ENCODE results near the gene OXSM. TPM values are rescaled to one million over a fixed set of nuclear protein-coding genes. Genes with fewer than 3 reads are reported as not detected.
A peak's percentile ranks its signal among the peaks of the same experiment; 100 is the strongest.

OXSM gene
- total RNA-seq, 1 donor from 2014 or later = 8.8 TPM

DNA sequence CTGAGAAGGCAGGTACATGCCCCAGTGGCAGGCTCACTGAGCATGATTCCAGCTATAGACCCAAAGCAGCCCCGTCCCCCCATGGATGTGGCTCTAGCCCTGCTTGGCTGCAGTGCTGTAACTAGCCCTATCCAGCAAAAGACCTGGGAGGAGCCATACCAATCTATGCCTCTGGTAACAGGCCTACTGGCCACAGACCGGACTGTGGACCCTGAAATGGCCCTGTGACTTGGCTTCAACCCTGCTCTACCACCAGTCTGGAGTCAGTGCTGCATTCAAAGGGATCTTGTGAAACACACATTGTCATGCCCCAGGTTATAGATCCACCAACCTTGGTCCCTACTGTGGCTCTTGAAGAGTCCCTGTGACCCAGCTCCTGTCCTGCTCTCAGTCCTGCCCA is 46.7 kb downstream of the OXSM start:
- TF ChIP-seq, protein P1, sequence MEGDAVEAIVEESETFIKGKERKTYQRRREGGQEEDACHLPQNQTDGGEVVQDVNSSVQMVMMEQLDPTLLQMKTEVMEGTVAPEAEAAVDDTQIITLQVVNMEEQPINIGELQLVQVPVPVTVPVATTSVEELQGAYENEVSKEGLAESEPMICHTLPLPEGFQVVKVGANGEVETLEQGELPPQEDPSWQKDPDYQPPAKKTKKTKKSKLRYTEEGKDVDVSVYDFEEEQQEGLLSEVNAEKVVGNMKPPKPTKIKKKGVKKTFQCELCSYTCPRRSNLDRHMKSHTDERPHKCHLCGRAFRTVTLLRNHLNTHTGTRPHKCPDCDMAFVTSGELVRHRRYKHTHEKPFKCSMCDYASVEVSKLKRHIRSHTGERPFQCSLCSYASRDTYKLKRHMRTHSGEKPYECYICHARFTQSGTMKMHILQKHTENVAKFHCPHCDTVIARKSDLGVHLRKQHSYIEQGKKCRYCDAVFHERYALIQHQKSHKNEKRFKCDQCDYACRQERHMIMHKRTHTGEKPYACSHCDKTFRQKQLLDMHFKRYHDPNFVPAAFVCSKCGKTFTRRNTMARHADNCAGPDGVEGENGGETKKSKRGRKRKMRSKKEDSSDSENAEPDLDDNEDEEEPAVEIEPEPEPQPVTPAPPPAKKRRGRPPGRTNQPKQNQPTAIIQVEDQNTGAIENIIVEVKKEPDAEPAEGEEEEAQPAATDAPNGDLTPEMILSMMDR (IDR thresholded peaks at IDR 0.05) = no peak
- H3K27ac Mint-ChIP-seq (ENCODE audit: unreplicated experiment) = no peak overlapping the region
- H3K27me3 Mint-ChIP-seq (ENCODE audit: low read depth) = peaks cover 14% of the 10 kb centered on the region
- H3K4me1 Mint-ChIP-seq (ENCODE audit: low read depth) = no peaks in the 10 kb centered on the region
- DNase-seq (ENCODE audit: low spot score) = no peak
- H3K9me3 Mint-ChIP-seq (ENCODE audit: low read depth) = peaks cover 5% of the 10 kb centered on the region
- H3K4me3 Mint-ChIP-seq (ENCODE audit: unreplicated experiment) = no peak overlapping the region
- no peaks in the 10 kb centered on the region for H3K36me3 Mint-ChIP-seq (ENCODE audit: low read depth)

DNA sequence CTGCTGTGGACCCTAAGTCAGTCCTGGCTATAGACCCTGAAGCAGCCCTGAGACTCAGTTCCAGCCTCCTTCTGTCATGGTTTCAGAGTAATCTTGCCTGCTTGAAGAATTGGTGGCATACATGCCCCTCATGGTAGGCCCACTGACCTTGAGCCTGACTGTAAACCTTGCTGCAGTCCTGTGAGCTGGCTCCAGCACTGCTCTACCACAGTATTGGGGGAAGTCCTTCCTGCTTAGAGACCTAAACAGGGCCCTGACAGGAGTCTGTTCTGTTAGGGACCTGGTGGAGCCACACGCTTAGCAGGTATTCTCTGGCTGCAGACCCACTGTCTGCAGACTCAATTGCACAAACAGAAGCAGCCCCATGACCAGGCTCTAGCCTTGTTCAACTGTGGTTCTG is 47.1 kb downstream of the OXSM start:
- no peak overlapping the region for H3K4me3 Mint-ChIP-seq (ENCODE audit: unreplicated experiment)
- H3K27ac Mint-ChIP-seq (ENCODE audit: unreplicated experiment) = no peak overlapping the region
- DNase-seq (ENCODE audit: low spot score) = no peak
- TF ChIP-seq, protein P1 (IDR thresholded peaks at IDR 0.05) = no peak
- no peaks in the 10 kb centered on the region for H3K36me3 Mint-ChIP-seq (ENCODE audit: low read depth)
- peaks cover 5% of the 10 kb centered on the region for H3K9me3 Mint-ChIP-seq (ENCODE audit: low read depth)
- peaks cover 14% of the 10 kb centered on the region for H3K27me3 Mint-ChIP-seq (ENCODE audit: low read depth)
- no peaks in the 10 kb centered on the region for H3K4me1 Mint-ChIP-seq (ENCODE audit: low read depth)

DNA sequence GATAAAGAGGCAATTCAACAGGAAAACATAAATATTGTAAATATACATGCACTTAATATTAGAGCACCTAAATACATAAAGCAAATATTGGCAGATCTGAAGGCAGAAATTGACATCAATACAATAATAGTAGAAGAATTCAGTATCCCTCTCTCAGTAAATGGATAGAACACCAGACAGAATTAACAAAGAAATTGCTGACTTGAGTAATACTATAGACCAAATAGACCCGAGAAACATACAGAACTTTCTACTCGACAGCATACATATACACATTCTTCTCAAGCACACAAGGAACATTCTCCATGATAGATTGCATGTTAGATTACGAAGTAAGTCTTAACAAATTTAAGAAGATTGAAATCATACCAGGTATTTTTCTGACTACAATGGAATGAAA is 50.2 kb downstream of the OXSM start:
- H3K4me3 Mint-ChIP-seq (ENCODE audit: unreplicated experiment) = no peak overlapping the region
- no peak overlapping the region for H3K27ac Mint-ChIP-seq (ENCODE audit: unreplicated experiment)
- TF ChIP-seq, protein P1 (IDR thresholded peaks at IDR 0.05) = no peak
- H3K9me3 Mint-ChIP-seq (ENCODE audit: low read depth) = peaks cover 5% of the 10 kb centered on the region
- peaks cover 13% of the 10 kb centered on the region for H3K27me3 Mint-ChIP-seq (ENCODE audit: low read depth)
- no peaks in the 10 kb centered on the region for H3K36me3 Mint-ChIP-seq (ENCODE audit: low read depth)
- no peak for DNase-seq (ENCODE audit: low spot score)
- no peaks in the 10 kb centered on the region for H3K4me1 Mint-ChIP-seq (ENCODE audit: low read depth)

- Mint-ChIP-seq H3K4me1 (ENCODE audit: low read depth) (no peaks in the 10 kb centered on the region), H3K4me3 (ENCODE audit: unreplicated experiment) (no peak overlapping the region), H3K9me3 (ENCODE audit: low read depth) (peaks cover 4% of the 10 kb centered on the region), H3K27ac (ENCODE audit: unreplicated experiment) (no peak overlapping the region), H3K27me3 (ENCODE audit: low read depth) (peaks cover 8% of the 10 kb centered on the region), H3K36me3 (ENCODE audit: low read depth) (no peaks in the 10 kb centered on the region)
- TF ChIP-seq, protein P1 (IDR thresholded peaks at IDR 0.05) = peak; percentile 77
- DNase-seq (ENCODE audit: low spot score) = no peak
Observed at GRCh38 chr3:25843332-25843731, 53.4 kb downstream of the OXSM start.

Other genes starting within 250 kb of the OXSM start
- gene TOP2B, start 125.2 kb upstream of the OXSM start, total RNA-seq = 73.2 to 107 TPM (median 80.9 TPM) in 3 replicates
- 24.6 to 32.7 TPM (median 29.1 TPM) in 3 replicates for gene NGLY1, start 6.6 kb upstream of the OXSM start, total RNA-seq